ENCODE data around the gene VCP.
A peak's percentile ranks its signal among the peaks of the same experiment; 100 is the strongest.

Gene VCP

DNA sequence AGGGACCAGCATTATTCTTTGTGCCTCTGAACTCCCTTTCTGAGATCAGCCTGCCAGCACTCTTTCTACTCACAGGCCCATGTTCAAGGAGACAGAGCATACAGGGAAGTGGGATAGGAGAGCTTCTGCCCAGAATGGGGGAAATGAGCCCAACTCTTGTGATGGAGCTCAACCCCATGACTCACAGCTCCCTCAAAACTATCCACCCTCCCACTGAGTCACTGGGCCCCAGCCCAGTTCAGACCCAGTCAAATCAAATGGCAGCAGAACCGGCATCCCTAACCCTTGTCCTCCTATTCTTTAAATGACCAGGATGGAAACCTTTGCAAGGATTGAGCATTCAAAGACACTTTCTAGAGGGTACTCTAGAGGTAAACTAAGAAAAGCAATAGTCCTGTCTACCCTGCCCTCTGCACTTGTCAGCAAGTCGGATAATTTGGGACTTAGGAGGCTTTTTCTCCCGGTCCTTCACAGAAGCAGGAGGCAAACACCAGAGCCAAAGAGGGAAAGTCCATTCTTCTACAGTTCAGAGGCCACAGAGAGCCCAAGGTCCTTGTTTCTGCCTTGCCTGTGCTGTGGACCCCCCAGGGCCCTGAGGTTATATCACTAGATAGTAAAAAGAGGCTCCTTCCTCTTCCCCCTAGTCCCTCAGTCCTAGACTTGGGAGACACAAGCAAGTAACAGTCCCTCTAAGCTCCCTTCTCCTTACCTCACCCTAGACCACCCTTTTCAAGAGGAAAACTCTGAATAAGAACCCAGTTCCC, 40.0 kb upstream of the VCP start:
- no peak for TF ChIP-seq POLR2AphosphoS5 (IDR thresholded peaks at IDR 0.05; ENCODE audit: borderline replicate concordance, low read depth, low read length)
- no peak for TF ChIP-seq FOXP2 (optimal IDR thresholded peaks at IDR 0.05; ENCODE audit: control extremely low read depth, extremely low read length, insufficient read depth)
- no peak for TF ChIP-seq EZH2 (IDR thresholded peaks at IDR 0.05)
- Histone ChIP-seq H3K9me3 (ENCODE audit: low read depth, low read length) (no peaks in the 10 kb centered on the region), H3K36me3 (ENCODE audit: insufficient read depth, low read length) (no peaks in the 10 kb centered on the region; the same call in 1 of the 2 replicates), H3K9ac (ENCODE audit: insufficient read length) (no peak overlapping the region), H3K27ac (no peak overlapping the region), H3K4me3 (no peak overlapping the region; the same call in 1 of the 2 replicates)
- no peak for DNase-seq (ENCODE audit: low read depth, low spot score)

DNA sequence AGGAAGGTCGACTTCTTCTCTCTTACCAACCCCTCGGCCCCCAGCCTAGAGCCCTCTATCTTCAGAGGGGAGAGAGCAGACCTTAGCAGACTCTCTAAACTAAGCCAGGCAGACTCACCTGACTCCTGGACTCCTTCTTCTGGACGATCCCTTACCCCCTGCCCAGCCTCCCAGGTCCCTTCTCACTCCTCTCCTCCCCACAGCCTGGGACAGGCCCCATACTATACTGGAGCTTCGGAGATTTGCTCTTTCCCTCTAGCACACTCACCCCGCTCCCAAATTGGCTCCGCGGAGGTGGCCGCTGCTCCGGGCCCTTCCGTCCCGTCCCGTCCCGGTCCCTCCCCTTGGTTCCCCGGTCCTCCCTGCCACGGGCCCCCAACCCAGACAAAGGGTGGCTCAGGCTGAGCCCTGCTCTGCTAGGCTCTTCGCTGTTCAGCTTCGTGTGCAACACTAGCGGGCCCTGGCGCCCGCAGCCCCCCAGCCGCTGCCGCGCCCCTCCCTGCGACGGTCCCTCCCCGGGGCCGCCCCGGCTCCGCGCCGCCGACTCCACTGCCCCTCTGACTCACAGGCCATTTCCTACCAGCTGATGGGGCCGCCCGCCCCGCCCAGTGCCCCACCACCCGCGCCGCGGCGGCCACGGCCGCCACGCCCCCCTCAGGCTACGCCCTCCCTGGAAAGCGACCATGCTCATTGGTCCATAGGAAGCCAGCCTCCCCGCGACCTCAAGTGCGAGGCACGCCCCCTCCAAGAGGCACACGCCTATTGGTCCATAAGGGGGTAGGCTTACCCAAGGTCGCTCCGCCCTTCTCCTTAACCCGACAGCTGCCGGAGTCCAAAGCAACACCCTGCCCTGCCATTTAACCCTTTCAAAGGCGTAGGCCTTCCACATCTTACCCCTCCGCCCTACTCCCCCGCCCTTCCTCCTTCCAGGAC, 38.8 kb upstream of the VCP start:
- Histone ChIP-seq H3K9ac (ENCODE audit: insufficient read length) (peak overlapping the region; percentile 60), H3K4me3 (peak overlapping the region; percentile 86), H3K9me3 (ENCODE audit: low read depth, low read length) (no peaks in the 10 kb centered on the region)

DNA sequence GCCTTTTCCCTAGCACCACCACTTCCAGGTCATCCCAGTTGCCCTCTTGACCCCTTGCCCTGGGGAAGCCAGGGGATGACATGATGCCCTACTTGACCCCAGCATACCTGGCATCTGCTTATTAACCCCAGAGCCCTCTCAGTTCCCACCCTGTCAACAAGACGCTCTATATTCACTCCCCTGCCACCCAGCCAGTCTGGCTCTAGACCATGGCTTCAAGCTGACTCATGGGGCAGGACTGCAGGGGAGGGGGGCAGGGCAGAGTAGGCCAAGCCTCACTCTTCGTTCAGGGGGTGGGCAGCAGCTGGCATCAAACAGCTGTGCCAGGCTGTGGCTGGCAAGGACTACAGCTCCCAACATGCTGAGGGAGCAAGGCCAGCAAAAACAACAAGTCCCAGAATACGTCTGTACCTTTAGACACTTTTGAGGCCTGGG, 37.9 kb upstream of the VCP start:
- DNase-seq (ENCODE audit: low read depth, low spot score): no peak
- no peaks in the 10 kb centered on the region for H3K9me3 ChIP-seq (ENCODE audit: low read depth, low read length)
- no peaks in the 10 kb centered on the region; the same call in 1 of the 2 replicates for H3K36me3 ChIP-seq (ENCODE audit: insufficient read depth, low read length)
- no peak overlapping the region; the same call in 1 of the 2 replicates for H3K4me3 ChIP-seq
- H3K9ac ChIP-seq (ENCODE audit: insufficient read length): no peak overlapping the region
- TF ChIP-seq POLR2AphosphoS5 (IDR thresholded peaks at IDR 0.05; ENCODE audit: borderline replicate concordance, low read depth, low read length) (no peak), FOXP2 (optimal IDR thresholded peaks at IDR 0.05; ENCODE audit: control extremely low read depth, extremely low read length, insufficient read depth) (no peak), EZH2 (IDR thresholded peaks at IDR 0.05) (no peak)
- H3K27ac ChIP-seq: no peak overlapping the region

More for the DNA sequence above, 38.8 kb upstream of the VCP start:
- Histone ChIP-seq H3K27ac (no peak overlapping the region), H3K36me3 (ENCODE audit: insufficient read depth, low read length) (no peaks in the 10 kb centered on the region; the same call in 1 of the 2 replicates)
- TF ChIP-seq EZH2 (IDR thresholded peaks at IDR 0.05) (no peak), POLR2AphosphoS5 (IDR thresholded peaks at IDR 0.05; ENCODE audit: borderline replicate concordance, low read depth, low read length) (no peak), FOXP2 (optimal IDR thresholded peaks at IDR 0.05; ENCODE audit: control extremely low read depth, extremely low read length, insufficient read depth) (no peak)
- peak; percentile 85 for DNase-seq (ENCODE audit: low read depth, low spot score)

DNA sequence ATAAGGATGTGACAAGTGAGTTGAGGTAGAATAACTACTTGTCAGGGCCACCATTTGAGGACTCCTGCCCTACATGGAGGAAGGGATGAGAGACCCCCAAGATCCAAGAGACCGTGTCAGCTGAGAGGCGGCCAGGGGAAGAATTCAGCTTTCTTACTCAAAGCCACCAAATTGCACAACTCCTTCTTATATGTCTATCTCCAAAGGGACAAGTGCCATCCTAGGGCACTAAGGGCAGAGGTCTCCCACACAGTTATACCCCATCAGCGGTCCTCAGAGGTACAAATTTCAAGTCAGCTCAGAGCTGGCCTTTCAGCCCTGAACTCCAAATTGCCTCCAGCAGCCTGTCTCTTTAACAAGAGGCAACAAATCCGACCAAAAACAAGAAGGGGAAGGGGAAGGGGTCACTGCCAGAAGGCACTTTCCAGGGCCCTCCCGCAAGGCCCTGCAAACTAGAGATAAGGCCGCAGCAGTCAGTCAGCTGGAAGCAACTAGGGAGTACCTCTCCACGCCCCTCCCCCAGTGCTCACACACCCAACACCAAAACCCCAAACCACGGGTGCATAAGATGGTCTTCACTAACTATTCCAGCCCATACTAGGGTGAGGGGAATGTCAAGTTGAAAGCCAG, 36.6 kb upstream of the VCP start:
- Histone ChIP-seq H3K9me3 (ENCODE audit: low read depth, low read length) (no peaks in the 10 kb centered on the region), H3K27ac (no peak overlapping the region), H3K9ac (ENCODE audit: insufficient read length) (no peak overlapping the region), H3K36me3 (ENCODE audit: insufficient read depth, low read length) (no peaks in the 10 kb centered on the region; the same call in 1 of the 2 replicates), H3K4me3 (no peak overlapping the region)
- DNase-seq (ENCODE audit: low read depth, low spot score): no peak
- TF ChIP-seq EZH2 (IDR thresholded peaks at IDR 0.05): no peak
- TF ChIP-seq FOXP2 (optimal IDR thresholded peaks at IDR 0.05; ENCODE audit: control extremely low read depth, extremely low read length, insufficient read depth): no peak
- no peak for TF ChIP-seq POLR2AphosphoS5 (IDR thresholded peaks at IDR 0.05; ENCODE audit: borderline replicate concordance, low read depth, low read length)

DNA sequence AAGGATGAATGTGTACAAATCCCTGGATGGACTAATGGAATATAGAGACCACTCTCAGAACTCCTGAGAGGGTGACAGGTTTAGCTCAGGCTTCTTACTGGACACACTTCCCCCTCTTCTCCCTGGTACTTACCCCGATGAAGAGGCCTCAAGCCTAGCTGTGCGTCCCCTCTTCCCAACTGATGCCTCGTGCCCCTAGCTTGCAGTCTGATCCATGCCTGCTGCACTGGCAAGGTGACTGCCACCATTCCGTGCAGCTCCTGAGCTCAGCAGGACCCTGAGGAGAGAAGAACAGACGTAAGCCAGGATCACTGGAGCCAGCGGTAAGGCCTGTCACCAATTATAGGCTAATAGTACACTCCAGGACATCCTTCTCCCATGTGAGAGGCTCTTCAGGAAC, 36.0 kb upstream of the VCP start:
- Histone ChIP-seq H3K9me3 (ENCODE audit: low read depth, low read length) (no peaks in the 10 kb centered on the region), H3K27ac (no peak overlapping the region), H3K4me3 (no peak overlapping the region), H3K9ac (ENCODE audit: insufficient read length) (no peak overlapping the region), H3K36me3 (ENCODE audit: insufficient read depth, low read length) (no peaks in the 10 kb centered on the region; the same call in 1 of the 2 replicates)
- no peak for DNase-seq (ENCODE audit: low read depth, low spot score)
- TF ChIP-seq POLR2AphosphoS5 (IDR thresholded peaks at IDR 0.05; ENCODE audit: borderline replicate concordance, low read depth, low read length): no peak
- TF ChIP-seq EZH2 (IDR thresholded peaks at IDR 0.05): no peak
- TF ChIP-seq FOXP2 (optimal IDR thresholded peaks at IDR 0.05; ENCODE audit: control extremely low read depth, extremely low read length, insufficient read depth): no peak

DNA sequence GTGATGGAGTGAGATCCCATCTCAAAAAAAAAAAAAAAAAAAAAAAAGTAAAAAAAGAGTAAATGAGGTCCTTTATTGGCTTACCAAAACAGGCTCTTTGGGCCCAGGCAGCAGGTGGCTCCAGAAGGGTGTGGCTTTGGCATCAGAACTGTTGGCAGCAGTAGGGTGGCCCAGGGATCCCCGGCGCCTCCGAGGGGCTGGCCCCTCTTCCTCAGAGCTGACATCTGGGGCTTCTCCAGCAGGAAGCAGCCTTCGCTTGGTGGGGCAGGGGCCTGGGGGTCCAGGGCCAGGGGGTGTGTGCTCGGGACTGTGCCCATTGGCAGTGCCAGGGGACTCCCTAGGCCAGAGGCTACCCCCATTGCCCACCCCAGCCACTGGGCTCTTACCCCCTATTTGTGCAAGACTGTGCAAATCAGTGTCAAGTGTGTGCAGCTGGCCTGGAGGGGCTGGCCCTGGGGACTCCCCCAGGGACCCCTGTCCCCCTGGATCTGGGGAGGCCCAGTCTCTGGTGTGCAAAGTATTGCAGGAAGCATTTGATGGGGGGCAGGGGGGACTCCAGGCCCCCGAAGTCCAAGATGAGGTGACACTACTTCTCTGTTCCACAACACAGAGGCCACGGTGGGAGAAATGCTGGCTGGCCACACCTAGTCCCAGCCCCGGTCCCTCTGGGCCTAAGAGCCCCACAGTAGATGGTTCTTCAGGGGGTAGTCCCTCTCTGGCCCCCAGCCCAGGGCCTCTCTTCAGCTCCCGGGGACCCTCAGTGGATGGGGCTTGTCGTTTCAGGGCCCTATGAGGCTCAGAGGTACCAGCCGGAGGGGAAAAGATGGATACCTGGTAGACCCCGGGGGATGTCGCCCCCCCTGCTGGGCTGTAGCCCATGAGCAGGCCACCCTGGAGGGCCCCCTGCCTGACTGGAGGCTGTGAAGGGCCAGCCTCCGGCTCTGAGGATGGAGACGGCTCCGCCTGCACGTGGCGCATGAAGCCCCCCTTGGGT, 35.2 kb upstream of the VCP start:
- Histone ChIP-seq H3K9me3 (ENCODE audit: low read depth, low read length) (no peaks in the 10 kb centered on the region), H3K27ac (no peak overlapping the region), H3K36me3 (ENCODE audit: insufficient read depth, low read length) (no peaks in the 10 kb centered on the region; the same call in 1 of the 2 replicates), H3K4me3 (no peak overlapping the region), H3K9ac (ENCODE audit: insufficient read length) (no peak overlapping the region)
- no peak for TF ChIP-seq EZH2 (IDR thresholded peaks at IDR 0.05)
- TF ChIP-seq FOXP2 (optimal IDR thresholded peaks at IDR 0.05; ENCODE audit: control extremely low read depth, extremely low read length, insufficient read depth): no peak
- no peak for TF ChIP-seq POLR2AphosphoS5 (IDR thresholded peaks at IDR 0.05; ENCODE audit: borderline replicate concordance, low read depth, low read length)
- DNase-seq (ENCODE audit: low read depth, low spot score): no peak

DNA sequence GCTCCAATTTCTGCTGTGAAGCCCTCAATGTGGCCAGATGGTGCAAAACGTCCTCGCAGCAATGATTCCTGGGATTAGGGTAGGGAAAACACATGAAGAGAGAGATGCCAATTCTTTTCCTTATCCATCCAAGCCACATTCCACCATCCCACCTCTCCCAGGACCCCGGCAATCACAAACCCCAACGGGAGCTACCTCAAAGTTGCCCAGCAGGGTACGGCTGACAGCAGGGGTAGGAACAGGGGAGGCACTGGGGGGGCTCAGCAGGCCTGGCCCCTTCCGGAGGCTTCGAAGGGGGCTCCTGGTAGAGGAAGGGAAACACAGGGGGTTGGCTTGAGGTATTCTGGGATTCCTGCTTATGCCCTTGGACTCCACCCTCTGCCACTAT, 33.9 kb upstream of the VCP start:
- no peak for DNase-seq (ENCODE audit: low read depth, low spot score)
- no peak overlapping the region for H3K4me3 ChIP-seq
- H3K36me3 ChIP-seq (ENCODE audit: insufficient read depth, low read length): peaks cover 5% of the 10 kb centered on the region; the same call in 1 of the 2 replicates
- no peak overlapping the region for H3K9ac ChIP-seq (ENCODE audit: insufficient read length)
- TF ChIP-seq POLR2AphosphoS5 (IDR thresholded peaks at IDR 0.05; ENCODE audit: borderline replicate concordance, low read depth, low read length): no peak
- no peak for TF ChIP-seq EZH2 (IDR thresholded peaks at IDR 0.05)
- no peak for TF ChIP-seq FOXP2 (optimal IDR thresholded peaks at IDR 0.05; ENCODE audit: control extremely low read depth, extremely low read length, insufficient read depth)
- H3K27ac ChIP-seq: no peak overlapping the region
- no peaks in the 10 kb centered on the region for H3K9me3 ChIP-seq (ENCODE audit: low read depth, low read length)
